ENCODE results near the gene AGAP3.
A peak's percentile ranks its signal among the peaks of the same experiment; 100 is the strongest.

The AGAP3 gene

DNA sequence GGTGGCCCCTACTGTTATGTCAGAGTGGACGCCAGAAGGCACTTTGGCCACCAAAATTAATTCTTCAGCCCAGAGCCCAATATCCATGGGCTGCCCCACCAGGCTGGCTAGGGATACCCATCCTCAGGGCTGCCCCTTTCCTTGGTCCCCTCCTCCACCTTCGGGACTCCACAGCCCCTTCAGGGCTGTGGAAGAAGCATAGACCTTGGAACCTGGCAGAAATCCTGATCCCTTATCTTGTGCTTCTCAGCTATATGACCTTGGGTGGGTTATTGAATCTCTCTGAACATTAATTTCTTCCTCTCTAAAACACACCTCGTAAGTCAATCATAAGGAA is 2.5 kb upstream of the AGAP3 start:
- peak overlapping the region; percentile 83 for H3K4me3 ChIP-seq (ENCODE audit: low read depth, low read length)
- no peak for DNase-seq (ENCODE audit: low read depth)
- TF ChIP-seq, protein P1, sequence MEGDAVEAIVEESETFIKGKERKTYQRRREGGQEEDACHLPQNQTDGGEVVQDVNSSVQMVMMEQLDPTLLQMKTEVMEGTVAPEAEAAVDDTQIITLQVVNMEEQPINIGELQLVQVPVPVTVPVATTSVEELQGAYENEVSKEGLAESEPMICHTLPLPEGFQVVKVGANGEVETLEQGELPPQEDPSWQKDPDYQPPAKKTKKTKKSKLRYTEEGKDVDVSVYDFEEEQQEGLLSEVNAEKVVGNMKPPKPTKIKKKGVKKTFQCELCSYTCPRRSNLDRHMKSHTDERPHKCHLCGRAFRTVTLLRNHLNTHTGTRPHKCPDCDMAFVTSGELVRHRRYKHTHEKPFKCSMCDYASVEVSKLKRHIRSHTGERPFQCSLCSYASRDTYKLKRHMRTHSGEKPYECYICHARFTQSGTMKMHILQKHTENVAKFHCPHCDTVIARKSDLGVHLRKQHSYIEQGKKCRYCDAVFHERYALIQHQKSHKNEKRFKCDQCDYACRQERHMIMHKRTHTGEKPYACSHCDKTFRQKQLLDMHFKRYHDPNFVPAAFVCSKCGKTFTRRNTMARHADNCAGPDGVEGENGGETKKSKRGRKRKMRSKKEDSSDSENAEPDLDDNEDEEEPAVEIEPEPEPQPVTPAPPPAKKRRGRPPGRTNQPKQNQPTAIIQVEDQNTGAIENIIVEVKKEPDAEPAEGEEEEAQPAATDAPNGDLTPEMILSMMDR (IDR thresholded peaks at IDR 0.05; ENCODE audit: control insufficient read depth, extremely low read depth, insufficient read depth): no peak

- H3K4me3 ChIP-seq (ENCODE audit: low read depth, low read length): peak overlapping the region; percentile 38; the same call in 1 of the 2 replicates
- no peak for DNase-seq (ENCODE audit: low read depth)
- TF ChIP-seq, protein P1 (IDR thresholded peaks at IDR 0.05; ENCODE audit: control insufficient read depth, extremely low read depth, insufficient read depth): no peak
Observed at GRCh38 chr7:151085329-151085690, 965 bp upstream of the AGAP3 start.

- no peak for DNase-seq (ENCODE audit: low read depth)
- TF ChIP-seq, protein P1 (IDR thresholded peaks at IDR 0.05; ENCODE audit: control insufficient read depth, extremely low read depth, insufficient read depth): no peak
- H3K4me3 ChIP-seq (ENCODE audit: low read depth, low read length): peak overlapping the region; percentile 93
Observed at GRCh38 chr7:151086802-151087244, 548 bp downstream of the AGAP3 start.

- peak overlapping the region; percentile 93 for H3K4me3 ChIP-seq (ENCODE audit: low read depth, low read length)
- DNase-seq (ENCODE audit: low read depth): no peak
Observed at GRCh38 chr7:151087245-151088018, 1.2 kb downstream of the AGAP3 start.

GRCh38 chr7:151088019-151088855 is 2.0 kb downstream of the AGAP3 start:
- TF ChIP-seq, protein P1 (IDR thresholded peaks at IDR 0.05; ENCODE audit: control insufficient read depth, extremely low read depth, insufficient read depth): no peak
- peak overlapping the region; percentile 93 for H3K4me3 ChIP-seq (ENCODE audit: low read depth, low read length)
- no peak for DNase-seq (ENCODE audit: low read depth)

More at GRCh38 chr7:151087245-151088018, 1.2 kb downstream of the AGAP3 start:
- TF ChIP-seq, protein P1 (IDR thresholded peaks at IDR 0.05; ENCODE audit: control insufficient read depth, extremely low read depth, insufficient read depth): peak; percentile 52

- TF ChIP-seq, protein P1 (IDR thresholded peaks at IDR 0.05; ENCODE audit: control insufficient read depth, extremely low read depth, insufficient read depth): no peak
- H3K4me3 ChIP-seq (ENCODE audit: low read depth, low read length): peak overlapping the region; percentile 93
- no peak for DNase-seq (ENCODE audit: low read depth)
Observed at GRCh38 chr7:151088856-151089699, 2.8 kb downstream of the AGAP3 start.

Data from LNCaP clone FGC (cell line).